Left forelimb (tissue), 1 donor: ENCODE measurements around the gene GSC2.

Experiments
- DNase-seq: peaks from one replicate; pipeline ENCODE4 v3.0.0-alpha.2; 2018; ENCODE audit warnings: low spot score

GSC2 gene

GRCh38 chr22:19149991-19150390 lies at the start of gene GSC2:
TSS of gene GSC2 (minus strand) at chr22:19150292. CDS start at chr22:19150283, 9 bp downstream.
- no peak for DNase-seq

GRCh38 chr22:19199479-19199878 lies 49.4 kb upstream of the GSC2 start:
- DNase-seq = peak; percentile 40

- DNase-seq = peak; percentile 26
Measured at GRCh38 chr22:19197997-19198865, 48.1 kb upstream of the GSC2 start.

- DNase-seq = peak; percentile 51
Measured at GRCh38 chr22:19196841-19197612, 46.9 kb upstream of the GSC2 start.

GRCh38 chr22:19195796-19196731 lies 46.0 kb upstream of the GSC2 start:
- DNase-seq = no peak

- no peak for DNase-seq
Measured at GRCh38 chr22:19194766-19195536, 44.9 kb upstream of the GSC2 start.

- DNase-seq = no peak
Measured at GRCh38 chr22:19193879-19194278, 43.8 kb upstream of the GSC2 start.

- DNase-seq = no peak
Measured at GRCh38 chr22:19187716-19188563, 37.8 kb upstream of the GSC2 start.

- DNase-seq = no peak
Measured at GRCh38 chr22:19184276-19184997, 34.3 kb upstream of the GSC2 start.

- DNase-seq = no peak
Measured at GRCh38 chr22:19183216-19183615, 33.1 kb upstream of the GSC2 start.

- no peak for DNase-seq
Measured at GRCh38 chr22:19182472-19183157, 32.5 kb upstream of the GSC2 start.

GRCh38 chr22:19181786-19182471 lies 31.8 kb upstream of the GSC2 start:
- DNase-seq = no peak

- DNase-seq = no peak
Measured at GRCh38 chr22:19180740-19181410, 30.8 kb upstream of the GSC2 start.

GRCh38 chr22:19180234-19180633 lies 30.1 kb upstream of the GSC2 start:
- no peak for DNase-seq

- no peak for DNase-seq
Measured at GRCh38 chr22:19179497-19180048, 29.5 kb upstream of the GSC2 start.

- peak; percentile 89 for DNase-seq
Measured at GRCh38 chr22:19178657-19179496, 28.8 kb upstream of the GSC2 start, which contains the start of gene SLC25A1. TSS of gene SLC25A1 (minus strand) at chr22:19178736. CDS start at chr22:19178673, 63 bp downstream.
